ENCODE results near the gene POU6F2.

DNA sequence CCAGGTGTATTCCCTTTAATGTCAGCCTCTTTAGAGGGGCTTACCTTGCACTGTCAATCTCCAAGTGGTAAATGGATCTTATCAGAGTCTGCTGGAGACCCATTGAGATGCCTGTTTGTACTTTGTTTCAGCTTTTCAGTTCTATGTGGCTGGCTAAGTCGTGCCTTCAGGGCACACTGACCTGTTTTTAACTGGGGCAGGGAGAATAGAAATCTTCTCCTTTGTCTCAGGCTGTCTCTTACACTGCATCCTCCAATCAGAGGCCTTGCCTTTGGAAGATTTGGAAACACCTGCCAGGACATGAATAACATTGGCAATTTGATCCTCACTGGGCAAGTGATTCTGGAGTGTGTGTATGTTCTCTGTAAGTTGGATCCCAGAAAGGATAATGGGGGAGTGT, 65.0 kb downstream of the POU6F2 start:
- TF ChIP-seq, protein P1, sequence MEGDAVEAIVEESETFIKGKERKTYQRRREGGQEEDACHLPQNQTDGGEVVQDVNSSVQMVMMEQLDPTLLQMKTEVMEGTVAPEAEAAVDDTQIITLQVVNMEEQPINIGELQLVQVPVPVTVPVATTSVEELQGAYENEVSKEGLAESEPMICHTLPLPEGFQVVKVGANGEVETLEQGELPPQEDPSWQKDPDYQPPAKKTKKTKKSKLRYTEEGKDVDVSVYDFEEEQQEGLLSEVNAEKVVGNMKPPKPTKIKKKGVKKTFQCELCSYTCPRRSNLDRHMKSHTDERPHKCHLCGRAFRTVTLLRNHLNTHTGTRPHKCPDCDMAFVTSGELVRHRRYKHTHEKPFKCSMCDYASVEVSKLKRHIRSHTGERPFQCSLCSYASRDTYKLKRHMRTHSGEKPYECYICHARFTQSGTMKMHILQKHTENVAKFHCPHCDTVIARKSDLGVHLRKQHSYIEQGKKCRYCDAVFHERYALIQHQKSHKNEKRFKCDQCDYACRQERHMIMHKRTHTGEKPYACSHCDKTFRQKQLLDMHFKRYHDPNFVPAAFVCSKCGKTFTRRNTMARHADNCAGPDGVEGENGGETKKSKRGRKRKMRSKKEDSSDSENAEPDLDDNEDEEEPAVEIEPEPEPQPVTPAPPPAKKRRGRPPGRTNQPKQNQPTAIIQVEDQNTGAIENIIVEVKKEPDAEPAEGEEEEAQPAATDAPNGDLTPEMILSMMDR (IDR thresholded peaks at IDR 0.05): no peak
- no peak for TF ChIP-seq POLR2A (IDR thresholded peaks at IDR 0.05)
